ENCODE measurements around the gene ARPC2.
A peak's percentile ranks its signal among the peaks of the same experiment; 100 is the strongest.

Gene ARPC2

GRCh38 chr2:218295029-218295428 is 78.0 kb downstream of the ARPC2 start:
- intact Hi-C loops (cut with DNase I) = no loop called here
- DNase-seq = no peak

DNA sequence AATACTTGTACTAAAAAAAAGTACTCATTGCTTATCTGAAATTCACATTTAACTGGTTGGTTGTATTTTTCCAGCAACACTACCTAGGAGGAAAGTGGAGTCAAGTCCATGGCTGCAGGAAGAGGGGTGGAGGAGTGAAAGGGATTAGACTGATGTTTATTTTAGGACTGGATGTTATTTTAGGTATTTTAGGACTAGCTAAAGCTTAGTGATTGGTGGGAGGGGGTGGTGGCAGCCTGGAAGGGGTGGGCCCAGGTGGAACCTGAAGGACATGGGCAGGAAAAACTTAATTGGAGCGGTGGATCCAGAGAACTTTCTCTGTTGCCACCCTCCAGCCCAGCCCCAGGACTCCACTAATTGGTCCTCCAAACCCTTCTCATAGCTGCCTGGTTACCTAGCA is 79.2 kb downstream of the ARPC2 start:
- intact Hi-C loops (cut with DNase I) = no loop called here

GRCh38 chr2:218296847-218297246 is 79.9 kb downstream of the ARPC2 start:
- intact Hi-C loops (cut with DNase I) = no loop called here
- DNase-seq = peak; percentile 36 to 89 (median 73)

More for the DNA sequence above, 79.2 kb downstream of the ARPC2 start:
- DNase-seq = no peak

DNA sequence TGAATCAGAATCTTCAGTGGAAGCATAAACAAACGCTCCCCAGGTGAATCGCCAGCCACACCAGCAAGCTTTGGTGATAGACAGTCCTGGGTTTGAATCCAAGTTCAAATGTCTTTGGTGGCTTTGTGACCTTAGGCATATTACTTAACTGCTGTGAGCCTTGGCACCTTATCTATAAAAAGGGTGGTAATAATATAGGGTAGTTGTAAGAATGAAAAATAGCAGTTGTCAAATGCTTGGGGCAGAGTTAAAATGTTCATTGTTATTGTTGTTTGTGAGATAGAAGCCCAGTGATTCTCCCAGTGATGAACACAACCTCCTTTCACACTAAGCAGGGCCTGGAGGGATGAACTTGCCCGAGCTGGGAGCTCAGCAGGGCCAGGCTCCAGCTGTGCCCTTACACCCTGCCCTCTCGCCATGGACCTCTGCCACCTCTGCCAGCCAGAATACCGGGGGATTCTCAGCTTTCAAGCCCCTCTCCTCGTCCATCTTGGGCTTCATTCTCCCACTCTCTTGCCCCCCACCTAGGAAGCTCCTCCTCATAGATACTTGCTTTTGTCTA is 81.4 kb downstream of the ARPC2 start:
- intact Hi-C loops (cut with DNase I) = no loop called here
- peak in 27 of 42 donors; percentile 18 to 75 (median 53) for DNase-seq

DNA sequence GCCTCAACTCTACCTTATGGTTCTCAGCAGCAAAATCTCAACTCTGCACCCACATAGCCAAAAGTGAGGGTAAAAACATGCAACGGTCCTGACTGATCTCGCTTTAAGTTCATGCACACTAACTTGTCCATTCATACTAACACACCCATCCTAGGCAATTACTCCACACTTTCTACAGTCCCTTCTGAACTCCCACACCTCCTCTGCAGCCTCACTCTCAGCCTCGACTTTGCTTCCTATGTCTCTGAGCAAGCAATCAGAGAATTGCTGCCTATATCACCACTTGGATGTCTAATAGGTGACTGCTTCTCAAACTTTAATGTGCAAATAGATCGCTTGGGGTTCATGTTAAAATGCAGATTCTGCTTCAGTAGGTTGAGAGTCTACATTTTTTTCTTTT is 83.2 kb downstream of the ARPC2 start:
- DNase-seq = no peak
- intact Hi-C loops (cut with DNase I) = loop anchor here (5.0 to 10.0 kb wide), 2 partner anchors 55 to 97 kb away; partner anchors contain the start of genes CATIP and CTDSP1

- intact Hi-C loops (cut with DNase I) = loop anchor here (5.0 to 10.0 kb wide), 2 partner anchors 54 to 96 kb away; partner anchors contain the start of genes CATIP and CTDSP1
- DNase-seq = peak; percentile 47 to 95 (median 85)
Measured at GRCh38 chr2:218301176-218301819, 84.3 kb downstream of the ARPC2 start.
